Activated B cell treated with CpG ODN at 0.5 μM for 24 hours (primary cell): Measurements from ENCODE around the gene LRRC4B. TPM values are rescaled to one million over a fixed set of nuclear protein-coding genes. Genes with fewer than 3 reads are reported as not detected.

Source experiments
- ATAC-seq: fragments of 200-7000 bp; cut with Tn5 transposase; one replicate; pipeline ENCODE4 v1.10.0; 2021; ENCODE audit warnings: low read depth, mild to moderate bottlenecking, moderate library complexity
- CTCF ChIA-PET: fragments of 350-600 bp; sonication (Branson Sonifier 250); formaldehyde crosslinking; loops from one replicate; lab custom pipeline; 2021; ENCODE audit warnings: antibody characterized with exemption; lab: Charles Lee
- POLR2A ChIA-PET: fragments of 350-600 bp; sonication (Branson Sonifier 250); formaldehyde crosslinking; loops from one replicate; lab custom pipeline; 2021; ENCODE audit warnings: antibody characterized with exemption; lab: Charles Lee
- DNase-seq: peaks from one replicate; pipeline ENCODE4 v3.0.0; 2022
- H3K27ac Mint-ChIP-seq: one replicate; pipeline ENCODE4 v1.8.0; 2020; ENCODE audit warnings: mixed read lengths
- H3K27me3 Mint-ChIP-seq: one replicate; pipeline ENCODE4 v1.8.0; 2021; ENCODE audit warnings: mixed read lengths
- H3K36me3 Mint-ChIP-seq: one replicate; pipeline ENCODE4 v1.8.0; 2021; ENCODE audit warnings: low read depth, mixed read lengths
- H3K4me1 Mint-ChIP-seq: one replicate; pipeline ENCODE4 v1.8.0; 2021; ENCODE audit warnings: mixed read lengths
- H3K4me3 Mint-ChIP-seq: one replicate; pipeline ENCODE4 v1.8.0; 2020; ENCODE audit warnings: mild to moderate bottlenecking, mixed read lengths
- H3K9me3 Mint-ChIP-seq: one replicate; pipeline ENCODE4 v1.8.0; 2020; ENCODE audit warnings: mixed read lengths
- intact Hi-C: fragments of 100-400 bp; cut with micrococcal nuclease; formaldehyde crosslinking; loops from one replicate; pipeline ENCODE4 v1.15.1; 2024
- total RNA-seq: library from RNA; stranded (reverse); gene quantifications from 2 replicates; pipeline ENCODE4 v1.2.3, GENCODE V29; 2022
- TF ChIP-seq, protein P1 (sequence below): fragments of 200-600 bp; IDR thresholded peaks from one replicate; pipeline ENCODE4 v1.8.0; 2022; ENCODE audit warnings: antibody characterized with exemption, mild to moderate bottlenecking

Gene LRRC4B
- total RNA-seq, 1 donor from 2014 or later, result not detected

DNA sequence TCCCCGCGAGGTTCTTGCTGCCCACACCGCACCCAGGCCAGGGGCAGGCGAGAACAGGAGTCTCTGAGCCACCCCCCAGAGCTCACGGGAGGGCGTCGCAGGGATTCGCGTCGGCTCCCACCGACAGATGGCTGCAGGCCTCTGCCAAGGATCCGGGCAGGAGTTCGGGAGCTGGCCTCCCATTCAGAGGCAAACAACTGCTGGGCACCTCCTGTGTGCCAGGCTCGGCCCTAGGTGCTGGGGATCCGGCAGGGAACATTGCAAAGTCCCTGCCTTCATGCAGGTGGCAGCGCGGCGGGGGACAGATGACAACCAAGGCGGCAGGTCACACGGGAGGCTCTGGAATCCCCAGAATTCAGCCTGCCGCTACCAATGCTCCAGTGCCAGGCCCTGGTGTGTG is 25.3 kb downstream of the LRRC4B start:
- intact Hi-C loops, result no loop called here
- POLR2A ChIA-PET, result no interaction called here
- TF ChIP-seq, protein P1, sequence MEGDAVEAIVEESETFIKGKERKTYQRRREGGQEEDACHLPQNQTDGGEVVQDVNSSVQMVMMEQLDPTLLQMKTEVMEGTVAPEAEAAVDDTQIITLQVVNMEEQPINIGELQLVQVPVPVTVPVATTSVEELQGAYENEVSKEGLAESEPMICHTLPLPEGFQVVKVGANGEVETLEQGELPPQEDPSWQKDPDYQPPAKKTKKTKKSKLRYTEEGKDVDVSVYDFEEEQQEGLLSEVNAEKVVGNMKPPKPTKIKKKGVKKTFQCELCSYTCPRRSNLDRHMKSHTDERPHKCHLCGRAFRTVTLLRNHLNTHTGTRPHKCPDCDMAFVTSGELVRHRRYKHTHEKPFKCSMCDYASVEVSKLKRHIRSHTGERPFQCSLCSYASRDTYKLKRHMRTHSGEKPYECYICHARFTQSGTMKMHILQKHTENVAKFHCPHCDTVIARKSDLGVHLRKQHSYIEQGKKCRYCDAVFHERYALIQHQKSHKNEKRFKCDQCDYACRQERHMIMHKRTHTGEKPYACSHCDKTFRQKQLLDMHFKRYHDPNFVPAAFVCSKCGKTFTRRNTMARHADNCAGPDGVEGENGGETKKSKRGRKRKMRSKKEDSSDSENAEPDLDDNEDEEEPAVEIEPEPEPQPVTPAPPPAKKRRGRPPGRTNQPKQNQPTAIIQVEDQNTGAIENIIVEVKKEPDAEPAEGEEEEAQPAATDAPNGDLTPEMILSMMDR, result no peak

DNA sequence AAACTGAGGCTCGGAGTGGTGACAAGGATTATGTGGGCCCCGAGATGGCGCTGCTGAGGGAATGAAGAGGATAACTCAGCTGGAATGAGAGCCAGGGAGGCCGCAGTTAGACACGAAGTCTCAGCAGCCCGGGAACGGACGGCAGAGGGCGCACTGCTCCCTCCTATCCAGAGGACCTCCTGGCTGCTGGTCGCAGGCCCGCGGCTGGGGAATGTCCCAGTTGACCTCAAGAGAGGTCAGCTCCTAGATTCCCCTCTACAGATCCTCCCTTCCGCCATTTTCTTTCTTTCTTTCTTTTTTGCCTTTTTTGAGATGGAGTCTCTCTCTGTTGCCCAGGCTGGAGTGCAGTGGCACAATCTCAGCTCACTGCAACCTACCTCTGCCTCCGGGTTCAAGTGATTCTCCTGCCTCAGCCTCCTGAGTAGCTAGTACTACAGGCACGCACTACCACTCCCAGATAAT is 30.4 kb downstream of the LRRC4B start:
- intact Hi-C loops, result loop anchor here (1.0 kb wide), 1 partner anchor 246 kb away; no protein-coding TSS in a partner anchor
- ChIA-PET CTCF (interaction anchor here (0.6 to 2.5 kb wide), 5 partner anchors 10 to 384 kb away, joined by 3 to 19 read pairs (median 3); no protein-coding TSS in a partner anchor), POLR2A (no interaction called here)
- no peak overlapping the region for H3K4me3 Mint-ChIP-seq
- no peak overlapping the region for H3K27ac Mint-ChIP-seq
- H3K9me3 Mint-ChIP-seq, result peaks cover 7% of the 10 kb centered on the region
- DNase-seq (peak; percentile 41), ATAC-seq (no peak)
- no peaks in the 10 kb centered on the region for H3K4me1 Mint-ChIP-seq
- H3K36me3 Mint-ChIP-seq, result no peaks in the 10 kb centered on the region
- H3K27me3 Mint-ChIP-seq, result peaks cover 16% of the 10 kb centered on the region
- TF ChIP-seq, protein P1, result no peak

More for the DNA sequence above, 25.3 kb downstream of the LRRC4B start:
- CTCF ChIA-PET, result no interaction called here
- ATAC-seq, result no peak
- no peak overlapping the region for H3K27ac Mint-ChIP-seq
- peaks cover 10% of the 10 kb centered on the region for H3K27me3 Mint-ChIP-seq
- H3K4me1 Mint-ChIP-seq, result no peaks in the 10 kb centered on the region
- H3K36me3 Mint-ChIP-seq, result no peaks in the 10 kb centered on the region
- no peaks in the 10 kb centered on the region for H3K9me3 Mint-ChIP-seq
- no peak for DNase-seq
- H3K4me3 Mint-ChIP-seq, result no peak overlapping the region

DNA sequence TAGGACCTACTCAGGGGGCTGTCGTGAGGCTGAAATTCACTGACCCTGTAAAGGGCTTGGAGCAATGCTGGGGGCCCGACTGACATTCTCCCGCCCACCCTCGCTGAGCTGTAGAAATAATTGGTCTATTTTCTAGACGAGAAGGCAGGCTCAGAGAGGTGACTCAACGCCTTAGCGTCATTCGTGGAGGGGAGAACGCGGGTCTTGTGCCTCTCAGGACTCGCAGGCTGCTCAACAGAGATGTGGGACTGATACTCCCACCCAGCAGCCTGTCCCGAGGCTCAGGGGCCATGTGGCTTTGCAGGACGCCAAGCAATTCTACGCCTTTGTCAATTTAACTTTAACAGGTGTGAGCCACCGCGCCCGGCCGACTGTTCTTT is 30.9 kb downstream of the LRRC4B start:
- H3K4me1 Mint-ChIP-seq, result no peaks in the 10 kb centered on the region
- TF ChIP-seq, protein P1, result no peak
- ChIA-PET CTCF (interaction anchor here (0.6 to 2.5 kb wide), 4 partner anchors 19 to 385 kb away, joined by 3 to 19 read pairs (median 9); no protein-coding TSS in a partner anchor), POLR2A (interaction anchor here (1.3 kb wide), 1 partner anchor 180 kb away, joined by 7 read pairs; no protein-coding TSS in a partner anchor)
- ATAC-seq (no peak), DNase-seq (no peak)
- no peaks in the 10 kb centered on the region for H3K36me3 Mint-ChIP-seq
- H3K9me3 Mint-ChIP-seq, result peaks cover 10% of the 10 kb centered on the region
- H3K27me3 Mint-ChIP-seq, result peaks cover 20% of the 10 kb centered on the region
- intact Hi-C loops, result loop anchor here (1.0 kb wide), 1 partner anchor 246 kb away; no protein-coding TSS in a partner anchor
- no peak overlapping the region for H3K27ac Mint-ChIP-seq
- no peak overlapping the region for H3K4me3 Mint-ChIP-seq

DNA sequence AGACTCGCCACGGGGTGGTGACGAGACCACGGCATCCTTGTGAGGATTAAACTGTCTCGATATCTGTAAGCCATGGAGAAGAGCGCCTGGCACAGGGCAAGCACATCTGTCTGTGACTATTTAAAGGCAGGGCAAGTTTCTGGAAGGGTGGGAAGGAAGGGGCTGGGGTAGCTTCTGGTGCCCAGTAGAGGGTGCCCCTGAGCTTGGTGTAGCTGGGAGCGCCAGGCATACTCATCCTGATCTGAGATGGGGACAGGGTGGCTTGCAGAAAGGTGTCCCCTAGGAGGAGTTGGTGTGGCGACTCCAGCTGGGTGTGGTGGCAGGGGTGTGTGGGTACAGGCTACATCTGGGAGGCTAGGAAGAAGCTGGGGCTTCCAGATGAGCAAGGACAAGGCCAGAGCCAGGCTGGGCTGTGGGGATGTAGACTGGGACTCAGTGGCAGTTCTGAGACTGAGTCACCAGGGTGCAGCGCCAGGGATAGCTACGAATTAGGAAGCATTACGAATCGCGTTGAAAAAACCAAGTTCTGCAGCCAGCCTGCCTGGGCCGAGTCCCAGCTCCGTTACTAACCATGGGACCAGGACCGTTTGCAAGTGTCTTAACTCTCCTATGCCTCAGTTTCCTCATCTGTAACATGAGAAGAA is 31.5 kb downstream of the LRRC4B start:
- TF ChIP-seq, protein P1, result no peak
- no peaks in the 10 kb centered on the region for H3K4me1 Mint-ChIP-seq
- intact Hi-C loops, result loop anchor here (1.0 kb wide), 1 partner anchor 247 kb away; no protein-coding TSS in a partner anchor
- no peak for ATAC-seq
- ChIA-PET POLR2A (interaction anchor here (1.3 kb wide), 1 partner anchor 179 kb away, joined by 7 read pairs; no protein-coding TSS in a partner anchor), CTCF (interaction anchor here (2.5 kb wide), 2 partner anchors 246 to 385 kb away, joined by 15 to 19 read pairs; no protein-coding TSS in a partner anchor)
- peaks cover 12% of the 10 kb centered on the region for H3K9me3 Mint-ChIP-seq
- peaks cover 22% of the 10 kb centered on the region for H3K27me3 Mint-ChIP-seq
- no peak for DNase-seq
- H3K36me3 Mint-ChIP-seq, result no peaks in the 10 kb centered on the region
- H3K27ac Mint-ChIP-seq, result no peak overlapping the region
- no peak overlapping the region for H3K4me3 Mint-ChIP-seq

DNA sequence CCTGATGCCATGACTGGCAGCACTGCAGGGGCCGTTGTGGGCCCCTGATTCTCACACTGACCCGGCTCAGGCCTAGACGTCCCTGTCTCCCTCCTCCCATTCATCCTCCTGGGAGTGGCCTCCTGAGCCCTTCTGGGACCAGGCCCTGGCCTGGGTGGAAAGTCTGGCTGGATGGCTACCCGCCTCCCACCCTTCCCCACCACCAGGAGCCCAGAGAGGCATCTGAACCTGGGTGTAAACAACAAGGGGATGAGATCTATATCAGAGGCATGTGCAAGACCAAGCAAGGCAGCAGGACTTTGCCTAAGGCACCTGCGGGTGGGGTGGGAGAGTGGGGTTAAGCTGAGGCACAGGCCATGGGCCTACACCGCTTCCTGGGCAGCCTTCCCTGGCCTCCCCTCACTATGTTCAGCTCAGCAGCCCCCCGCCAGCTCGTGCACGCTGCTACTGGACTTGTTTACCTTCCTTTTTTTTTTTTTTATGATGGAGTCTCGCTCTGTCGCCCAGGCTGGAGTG is 32.5 kb downstream of the LRRC4B start:
- ChIA-PET POLR2A (no interaction called here), CTCF (no interaction called here)
- H3K4me1 Mint-ChIP-seq, result no peaks in the 10 kb centered on the region
- ATAC-seq (no peak), DNase-seq (no peak)
- peaks cover 24% of the 10 kb centered on the region for H3K27me3 Mint-ChIP-seq
- peaks cover 12% of the 10 kb centered on the region for H3K9me3 Mint-ChIP-seq
- no peak overlapping the region for H3K4me3 Mint-ChIP-seq
- intact Hi-C loops, result no loop called here
- TF ChIP-seq, protein P1, result no peak
- H3K36me3 Mint-ChIP-seq, result no peaks in the 10 kb centered on the region
- no peak overlapping the region for H3K27ac Mint-ChIP-seq
